Retina (tissue), 1 donor: ENCODE data around the gene CSNK1A1.
"Not testable (repeated sequence)": the region's sequence is repeated elsewhere in the genome, so short reads cannot be mapped to it uniquely, and the experiment has no call there.

Source experiments
- DNase-seq: peaks from one replicate; pipeline ENCODE4 v3.0.0-alpha.2; 2016

Gene CSNK1A1

GRCh38 chr5:149528281-149529060, 22.8 kb downstream of the CSNK1A1 start:
- DNase-seq = no peak

- DNase-seq = no peak
Observed at GRCh38 chr5:149526845-149527590, 24.2 kb downstream of the CSNK1A1 start.

GRCh38 chr5:149521739-149522685, 29.2 kb downstream of the CSNK1A1 start:
- no peak for DNase-seq

- DNase-seq = no peak
Observed at GRCh38 chr5:149519601-149520000, 31.6 kb downstream of the CSNK1A1 start.

- DNase-seq = no peak
Observed at GRCh38 chr5:149518620-149519019, 32.6 kb downstream of the CSNK1A1 start.

- DNase-seq = no peak
Observed at GRCh38 chr5:149517461-149518122, 33.6 kb downstream of the CSNK1A1 start.

- no peak for DNase-seq
Observed at GRCh38 chr5:149514512-149514911, 36.7 kb downstream of the CSNK1A1 start.

GRCh38 chr5:149513372-149513947, 37.8 kb downstream of the CSNK1A1 start:
- not testable (repeated sequence) for DNase-seq

GRCh38 chr5:149510136-149510535, 41.1 kb downstream of the CSNK1A1 start:
- DNase-seq = no peak

GRCh38 chr5:149504677-149505076, 46.6 kb downstream of the CSNK1A1 start:
- no peak for DNase-seq

- DNase-seq = no peak
Observed at GRCh38 chr5:149503006-149503405, 48.2 kb downstream of the CSNK1A1 start.

- DNase-seq = no peak
Observed at GRCh38 chr5:149500922-149501582, 50.2 kb downstream of the CSNK1A1 start.

GRCh38 chr5:149498724-149499336, 52.4 kb downstream of the CSNK1A1 start:
- DNase-seq = no peak

- DNase-seq = no peak
Observed at GRCh38 chr5:149497357-149497756, 53.9 kb downstream of the CSNK1A1 start.

GRCh38 chr5:149496917-149497316, 54.3 kb downstream of the CSNK1A1 start:
- DNase-seq = no peak

- no peak for DNase-seq
Observed at GRCh38 chr5:149496166-149496565, 55.1 kb downstream of the CSNK1A1 start.

- no peak for DNase-seq
Observed at GRCh38 chr5:149495673-149496072, 55.6 kb downstream of the CSNK1A1 start.

GRCh38 chr5:149493316-149493715, 57.9 kb downstream of the CSNK1A1 start:
- no peak for DNase-seq

- no peak for DNase-seq
Observed at GRCh38 chr5:149492781-149493180, 58.5 kb downstream of the CSNK1A1 start.

GRCh38 chr5:149490599-149491485, 60.4 kb downstream of the CSNK1A1 start:
- no peak for DNase-seq
